Right lobe of liver (tissue), 4 donors: Measurements from ENCODE around the gene CPA1.

Experiments
- POLR2A ChIP-seq: fragments of 450-650 bp; IDR thresholded peaks from one replicate; pipeline ENCODE4 v1.6.1; 2017; ENCODE audit warnings: antibody characterized with exemption, mild to moderate bottlenecking
- TF ChIP-seq, protein P1 (sequence below), 4 donors: fragments of 200-600 bp in 3 of 4; fragments of 450-650 bp in 1 of 4; IDR thresholded peaks; one replicate each; pipeline versions ENCODE4 v1.5.1 to v1.8.0; 2016 to 2022; ENCODE audit warnings: antibody characterized with exemption in 4 of 4, mild to moderate bottlenecking in 2 of 4
- donor health status: DM: no; HTN: no; CAD: no.
- donor health status: DM: no; HTN: no; CAD: no.
- donor health status: DM: no; HTN: yes; CAD: no.

DNA sequence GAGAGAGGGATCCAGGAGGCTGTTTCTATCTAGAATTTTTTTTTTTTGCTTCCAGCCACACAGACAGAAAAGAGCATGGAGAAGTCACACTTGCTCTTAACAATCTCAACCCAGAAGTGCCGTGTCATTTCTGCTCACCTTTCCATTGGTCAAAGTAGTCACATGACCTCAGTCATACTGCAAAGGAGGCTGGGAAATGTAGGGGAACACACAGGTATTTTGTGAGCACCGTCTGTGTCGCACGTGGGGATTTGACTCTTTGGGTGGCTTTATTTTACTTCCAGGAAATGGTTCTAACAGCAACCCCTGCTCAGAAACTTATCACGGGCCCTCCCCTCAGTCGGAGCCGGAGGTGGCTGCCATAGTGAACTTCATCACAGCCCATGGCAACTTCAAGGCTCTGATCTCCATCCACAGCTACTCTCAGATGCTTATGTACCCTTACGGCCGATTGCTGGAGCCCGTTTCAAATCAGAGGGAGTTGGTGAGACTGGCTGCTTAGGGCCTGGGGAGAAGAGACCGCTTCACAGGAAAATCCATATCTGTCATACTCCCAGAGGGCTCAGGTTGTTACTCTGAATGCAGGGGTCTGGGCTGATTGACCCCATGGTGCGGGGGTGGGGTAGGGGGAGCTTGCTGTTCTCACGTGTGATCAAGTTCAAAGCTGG is 13.1 kb upstream of the CPA1 start:
- TF ChIP-seq, protein P1, sequence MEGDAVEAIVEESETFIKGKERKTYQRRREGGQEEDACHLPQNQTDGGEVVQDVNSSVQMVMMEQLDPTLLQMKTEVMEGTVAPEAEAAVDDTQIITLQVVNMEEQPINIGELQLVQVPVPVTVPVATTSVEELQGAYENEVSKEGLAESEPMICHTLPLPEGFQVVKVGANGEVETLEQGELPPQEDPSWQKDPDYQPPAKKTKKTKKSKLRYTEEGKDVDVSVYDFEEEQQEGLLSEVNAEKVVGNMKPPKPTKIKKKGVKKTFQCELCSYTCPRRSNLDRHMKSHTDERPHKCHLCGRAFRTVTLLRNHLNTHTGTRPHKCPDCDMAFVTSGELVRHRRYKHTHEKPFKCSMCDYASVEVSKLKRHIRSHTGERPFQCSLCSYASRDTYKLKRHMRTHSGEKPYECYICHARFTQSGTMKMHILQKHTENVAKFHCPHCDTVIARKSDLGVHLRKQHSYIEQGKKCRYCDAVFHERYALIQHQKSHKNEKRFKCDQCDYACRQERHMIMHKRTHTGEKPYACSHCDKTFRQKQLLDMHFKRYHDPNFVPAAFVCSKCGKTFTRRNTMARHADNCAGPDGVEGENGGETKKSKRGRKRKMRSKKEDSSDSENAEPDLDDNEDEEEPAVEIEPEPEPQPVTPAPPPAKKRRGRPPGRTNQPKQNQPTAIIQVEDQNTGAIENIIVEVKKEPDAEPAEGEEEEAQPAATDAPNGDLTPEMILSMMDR (IDR thresholded peaks at IDR 0.05): no peak
- TF ChIP-seq POLR2A: no peak
